Raji (cell line): ENCODE results near the gene FRAS1.

Source experiments
- POLR2A ChIP-seq: IDR thresholded peaks from 2 replicates; pipeline ENCODE4 v1.6.1; 2011; ENCODE audit warnings: low read depth, low read length, control low read depth; ENCODE audit not compliant: insufficient read depth

FRAS1 gene

DNA sequence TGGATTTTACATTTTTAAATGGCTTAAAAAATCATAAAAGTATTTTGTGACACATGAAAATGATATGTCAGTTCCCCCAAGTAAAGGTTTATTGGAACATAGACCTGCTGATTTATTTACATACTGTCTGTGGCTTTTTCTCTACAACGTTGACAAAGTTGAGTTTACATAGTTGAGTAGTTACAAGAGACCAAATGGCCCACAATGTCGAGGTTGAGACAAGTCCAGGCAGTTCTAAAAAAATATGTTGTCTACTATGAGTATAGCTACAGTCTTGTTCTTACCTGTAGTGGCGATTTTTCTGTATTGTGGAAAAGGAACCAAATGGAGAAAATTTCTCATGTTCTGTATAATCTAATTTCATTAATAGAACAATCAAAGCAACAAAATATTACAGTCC lies 163.2 kb downstream of the FRAS1 start:
- no peak for TF ChIP-seq POLR2A

- no peak for TF ChIP-seq POLR2A
Observed at GRCh38 chr4:78222575-78223186, 165.6 kb downstream of the FRAS1 start.

GRCh38 chr4:78225236-78225635 lies 168.1 kb downstream of the FRAS1 start:
- TF ChIP-seq POLR2A, result no peak

GRCh38 chr4:78226279-78226678 lies 169.2 kb downstream of the FRAS1 start:
- no peak for TF ChIP-seq POLR2A

DNA sequence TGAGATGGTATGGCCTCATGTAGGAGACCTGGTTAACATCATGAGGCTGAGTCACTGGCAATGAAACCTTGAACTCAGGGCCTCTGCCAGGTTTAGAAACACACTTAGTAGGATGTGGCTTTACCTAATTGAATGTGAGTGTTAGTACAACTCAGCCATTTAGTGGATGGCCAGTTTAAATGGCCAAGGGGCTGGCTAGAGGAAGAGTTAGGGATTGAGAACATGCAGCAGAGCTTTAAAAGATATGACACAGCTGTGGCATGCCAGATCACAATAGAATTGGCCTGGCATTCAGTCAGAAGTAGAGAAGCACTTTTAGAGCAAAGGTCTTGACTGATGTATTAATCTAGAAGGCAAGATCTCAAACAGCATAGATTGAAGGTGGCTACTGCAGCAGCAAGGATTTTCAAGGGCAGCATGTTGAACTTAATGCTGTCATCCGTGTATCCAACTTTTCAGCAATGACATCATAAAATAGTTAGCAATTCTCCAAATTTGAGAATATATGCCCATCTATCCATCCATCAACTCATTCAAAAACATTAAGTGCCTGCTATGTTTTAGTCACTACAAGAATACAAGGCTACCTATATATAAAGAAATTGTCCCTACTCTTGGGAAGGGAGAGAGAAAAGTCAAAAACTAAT lies 170.4 kb downstream of the FRAS1 start:
- TF ChIP-seq POLR2A, result no peak

GRCh38 chr4:78235800-78236199 lies 178.7 kb downstream of the FRAS1 start:
- TF ChIP-seq POLR2A, result no peak

GRCh38 chr4:78237360-78237759 lies 180.2 kb downstream of the FRAS1 start:
- no peak for TF ChIP-seq POLR2A

DNA sequence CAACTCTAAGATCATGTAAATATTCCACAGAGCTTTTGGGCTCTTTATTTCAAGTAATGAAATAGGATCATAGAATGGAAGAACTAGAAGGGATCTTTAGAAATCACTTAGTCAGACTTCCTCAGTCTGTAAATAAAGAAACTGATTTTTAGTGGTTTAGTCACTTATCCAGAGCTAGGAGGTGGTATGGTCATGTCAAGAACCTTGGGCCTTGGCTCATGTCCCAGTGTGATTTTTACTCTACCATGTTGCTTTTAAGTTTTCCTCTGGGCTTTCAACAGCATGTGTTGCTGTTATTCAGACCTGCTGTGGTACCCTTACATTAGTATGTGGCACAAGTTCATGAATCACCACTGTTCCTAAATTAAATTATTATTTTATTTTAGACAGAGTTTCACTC lies 184.9 kb downstream of the FRAS1 start:
- no peak for TF ChIP-seq POLR2A

- no peak for TF ChIP-seq POLR2A
Observed at GRCh38 chr4:78244705-78245485, 187.8 kb downstream of the FRAS1 start.

GRCh38 chr4:78247536-78248285 lies 190.6 kb downstream of the FRAS1 start:
- TF ChIP-seq POLR2A, result no peak

GRCh38 chr4:78250500-78250899 lies 193.4 kb downstream of the FRAS1 start:
- TF ChIP-seq POLR2A, result no peak

DNA sequence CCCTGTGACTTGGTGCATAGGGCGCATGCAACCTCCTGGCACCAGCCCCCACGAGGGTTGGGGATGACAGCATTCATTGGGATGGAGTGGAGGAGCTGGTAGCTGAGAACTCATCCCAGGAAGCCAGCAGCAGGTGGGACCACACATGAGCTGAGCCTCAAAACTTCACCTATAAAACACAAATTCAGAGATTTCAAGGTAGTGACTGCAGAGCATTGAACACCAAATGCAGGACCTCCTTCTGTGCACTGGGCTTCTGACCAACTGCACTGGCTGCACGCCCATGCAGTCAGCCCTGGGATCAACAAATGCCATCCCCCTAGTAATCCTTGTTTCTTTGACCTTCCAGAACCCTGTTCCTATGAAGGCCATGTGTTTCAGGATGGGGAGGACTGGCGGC lies 197.8 kb downstream of the FRAS1 start:
- no peak for TF ChIP-seq POLR2A

GRCh38 chr4:78265006-78265405 lies 207.9 kb downstream of the FRAS1 start:
- no peak for TF ChIP-seq POLR2A

GRCh38 chr4:78267790-78268189 lies 210.7 kb downstream of the FRAS1 start:
- TF ChIP-seq POLR2A, result no peak

DNA sequence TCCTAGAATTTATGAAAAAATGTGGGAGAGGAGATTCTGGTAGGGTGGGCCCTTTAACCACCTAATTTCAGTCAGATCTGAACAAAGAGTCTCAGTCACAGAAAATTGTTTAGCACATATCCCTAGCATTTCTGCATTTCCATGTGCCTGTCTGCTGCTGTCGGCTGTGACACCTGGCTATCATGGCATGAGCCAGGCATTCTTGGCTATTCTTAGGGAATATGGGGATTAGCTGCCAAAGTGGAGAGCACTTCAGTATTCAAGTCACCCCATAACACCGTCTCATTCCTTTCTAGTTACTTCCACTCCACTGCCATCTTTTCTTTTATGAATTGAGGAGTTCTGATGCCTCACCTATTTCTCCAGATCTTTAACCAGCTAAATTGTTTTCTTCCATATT lies 211.5 kb downstream of the FRAS1 start:
- no peak for TF ChIP-seq POLR2A
